ENCODE data around the gene ERVV-1.

The ERVV-1 gene

DNA sequence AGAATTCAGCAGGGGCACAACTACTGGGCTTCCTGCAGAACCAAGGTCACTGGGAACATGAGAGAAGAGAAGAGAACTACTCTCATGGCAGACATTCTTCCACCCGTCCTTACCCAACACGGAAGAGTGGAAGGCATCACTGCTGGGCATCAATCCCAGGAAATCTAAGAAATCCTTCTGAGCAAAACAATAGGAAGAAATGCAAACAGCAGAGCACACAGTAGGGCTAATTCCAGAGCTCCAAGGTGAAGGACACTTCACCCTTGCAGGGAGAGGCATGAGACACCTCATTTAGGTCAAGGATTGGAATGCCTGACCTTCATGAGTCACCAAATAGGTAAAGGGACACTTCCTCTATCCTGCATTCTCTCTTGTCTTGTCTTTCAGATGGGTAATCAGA, 33.7 kb downstream of the ERVV-1 start:
- DNase-seq (ENCODE audit: insufficient read length, low spot score) (no peak), FAIRE-seq (no peak)
- TF ChIP-seq CTCF (IDR thresholded peaks at IDR 0.05; ENCODE audit: insufficient read depth, missing control alignments) = no peak

- DNase-seq (ENCODE audit: insufficient read length, low spot score) = no peak
- no peak for TF ChIP-seq CTCF (IDR thresholded peaks at IDR 0.05; ENCODE audit: insufficient read depth, missing control alignments)
- FAIRE-seq = no peak
These were observed 41.4 kb downstream of the ERVV-1 start for GRCh38 chr19:53055117-53055516.

GRCh38 chr19:53057904-53058580, 44.3 kb downstream of the ERVV-1 start:
- TF ChIP-seq CTCF (IDR thresholded peaks at IDR 0.05; ENCODE audit: insufficient read depth, missing control alignments) = no peak
- no peak for FAIRE-seq
- peak; percentile 77 for DNase-seq (ENCODE audit: insufficient read length, low spot score)

Data from D721Med (cell line).